ENCODE measurements around the gene KCTD21.

- TF ChIP-seq CTCF (IDR thresholded peaks at IDR 0.05; ENCODE audit: low read length) (no peak), EZH2 (optimal IDR thresholded peaks at IDR 0.05; ENCODE audit: low read depth, low read length) (no peak)
These were observed 21.7 kb upstream of the KCTD21 start for GRCh38 chr11:78210000-78210608.
